Glutamatergic neuron (in vitro differentiated cells): Measurements from ENCODE around the gene STOM. TPM values are rescaled to one million over a fixed set of nuclear protein-coding genes. Genes with fewer than 3 reads are reported as not detected.

Experiments used
- DNase-seq: peaks from one replicate; pipeline ENCODE4 v3.0.0; 2022
- H3K27ac Mint-ChIP-seq: one replicate; pipeline ENCODE4 v1.8.0; 2020; ENCODE audit warnings: mild to moderate bottlenecking, mixed read lengths, inconsistent platforms; ENCODE audit not compliant: unreplicated experiment
- H3K27me3 Mint-ChIP-seq: one replicate; pipeline ENCODE4 v1.8.0; 2020; ENCODE audit warnings: mild to moderate bottlenecking, moderate library complexity, mixed read lengths, inconsistent platforms; ENCODE audit not compliant: unreplicated experiment
- H3K36me3 Mint-ChIP-seq: one replicate; pipeline ENCODE4 v1.8.0; 2020; ENCODE audit warnings: mild to moderate bottlenecking, mixed read lengths, inconsistent platforms; ENCODE audit not compliant: unreplicated experiment
- H3K4me1 Mint-ChIP-seq: one replicate; pipeline ENCODE4 v1.8.0; 2020; ENCODE audit warnings: mild to moderate bottlenecking, low read depth, mixed read lengths, inconsistent platforms; ENCODE audit not compliant: unreplicated experiment
- H3K4me3 Mint-ChIP-seq: one replicate; pipeline ENCODE4 v1.8.0; 2020; ENCODE audit warnings: mild to moderate bottlenecking, mixed read lengths, inconsistent platforms; ENCODE audit not compliant: unreplicated experiment
- H3K9me3 Mint-ChIP-seq: one replicate; pipeline ENCODE4 v1.8.0; 2020; ENCODE audit warnings: mild to moderate bottlenecking, moderate library complexity, mixed read lengths, inconsistent platforms; ENCODE audit not compliant: unreplicated experiment
- CTCF ChIP-seq: fragments of 200-600 bp; sonication (generic); IDR thresholded peaks from one replicate; pipeline ENCODE4 v1.5.0; 2021; ENCODE audit not compliant: partially characterized antibody, unreplicated experiment
- long read RNA-seq: library from polyadenylated mRNA; unstranded; transcript quantifications from one replicate; pipeline ENCODE4 v2.0.0, GENCODE V29; 2020; ENCODE audit not compliant: unreplicated experiment
- total RNA-seq: library from RNA; stranded (reverse); fragmentation: NEBNext Ultra II Directional; extraction: Animal tissue kit (Norgen Biotek cat#: 25700); gene quantifications from one replicate; pipeline ENCODE4 v1.2.1, GENCODE V29; 2021; ENCODE audit not compliant: unreplicated experiment

STOM gene
- 2.0 TPM for total RNA-seq
- long read RNA-seq, result 0 reads

- Mint-ChIP-seq H3K4me3 (peak within 1 kb of the TSS; percentile 83), H3K4me1 (no peaks in the 10 kb centered on the region), H3K27me3 (peaks cover 2% of the 10 kb centered on the region), H3K27ac (peak within 1 kb of the TSS; percentile 78), H3K9me3 (peaks cover 2% of the 10 kb centered on the region), H3K36me3 (no peaks in the 10 kb centered on the region)
- TF ChIP-seq CTCF, result no peak
- peak; percentile 33 for DNase-seq
Observed at GRCh38 chr9:121369595-121370265, at the start of gene STOM. STOM (minus strand) TSS chr9:121370250; CDS start chr9:121370187, 63 bp downstream.

- DNase-seq, result no peak
- Mint-ChIP-seq H3K36me3 (no peaks in the 10 kb centered on the region), H3K4me3 (no peak overlapping the region), H3K27me3 (no peaks in the 10 kb centered on the region), H3K4me1 (no peaks in the 10 kb centered on the region), H3K27ac (no peak overlapping the region), H3K9me3 (no peaks in the 10 kb centered on the region)
- no peak for TF ChIP-seq CTCF
Observed at GRCh38 chr9:121411993-121412392, 41.9 kb upstream of the STOM start.

GRCh38 chr9:121405899-121406298, 35.8 kb upstream of the STOM start:
- no peak overlapping the region for H3K27ac Mint-ChIP-seq
- DNase-seq, result no peak
- no peak overlapping the region for H3K4me3 Mint-ChIP-seq
- TF ChIP-seq CTCF, result no peak
- H3K9me3 Mint-ChIP-seq, result peaks cover 1% of the 10 kb centered on the region
- no peaks in the 10 kb centered on the region for H3K27me3 Mint-ChIP-seq
- H3K36me3 Mint-ChIP-seq, result peaks cover 4% of the 10 kb centered on the region
- no peaks in the 10 kb centered on the region for H3K4me1 Mint-ChIP-seq

- TF ChIP-seq CTCF, result no peak
- Mint-ChIP-seq H3K27me3 (no peaks in the 10 kb centered on the region), H3K36me3 (peaks cover 4% of the 10 kb centered on the region), H3K4me1 (no peaks in the 10 kb centered on the region), H3K4me3 (no peak overlapping the region), H3K9me3 (peaks cover 1% of the 10 kb centered on the region), H3K27ac (no peak overlapping the region)
- no peak for DNase-seq
Observed at GRCh38 chr9:121404906-121405305, 34.9 kb upstream of the STOM start.

GRCh38 chr9:121399883-121400607, 30.0 kb upstream of the STOM start:
- no peaks in the 10 kb centered on the region for H3K27me3 Mint-ChIP-seq
- H3K4me3 Mint-ChIP-seq, result no peak overlapping the region
- DNase-seq, result no peak
- no peaks in the 10 kb centered on the region for H3K9me3 Mint-ChIP-seq
- H3K36me3 Mint-ChIP-seq, result peaks cover 4% of the 10 kb centered on the region
- no peaks in the 10 kb centered on the region for H3K4me1 Mint-ChIP-seq
- no peak overlapping the region for H3K27ac Mint-ChIP-seq
- peak; percentile 83 for TF ChIP-seq CTCF
